IPS DF 4.7 (cell line): ENCODE measurements around the gene SYK.

Experiments used
- DNase-seq: peaks from one replicate; pipeline ENCODE4 v3.0.0-alpha.2; 2013; ENCODE audit warnings: low spot score; ENCODE audit errors: extremely low read depth

Gene SYK

DNA sequence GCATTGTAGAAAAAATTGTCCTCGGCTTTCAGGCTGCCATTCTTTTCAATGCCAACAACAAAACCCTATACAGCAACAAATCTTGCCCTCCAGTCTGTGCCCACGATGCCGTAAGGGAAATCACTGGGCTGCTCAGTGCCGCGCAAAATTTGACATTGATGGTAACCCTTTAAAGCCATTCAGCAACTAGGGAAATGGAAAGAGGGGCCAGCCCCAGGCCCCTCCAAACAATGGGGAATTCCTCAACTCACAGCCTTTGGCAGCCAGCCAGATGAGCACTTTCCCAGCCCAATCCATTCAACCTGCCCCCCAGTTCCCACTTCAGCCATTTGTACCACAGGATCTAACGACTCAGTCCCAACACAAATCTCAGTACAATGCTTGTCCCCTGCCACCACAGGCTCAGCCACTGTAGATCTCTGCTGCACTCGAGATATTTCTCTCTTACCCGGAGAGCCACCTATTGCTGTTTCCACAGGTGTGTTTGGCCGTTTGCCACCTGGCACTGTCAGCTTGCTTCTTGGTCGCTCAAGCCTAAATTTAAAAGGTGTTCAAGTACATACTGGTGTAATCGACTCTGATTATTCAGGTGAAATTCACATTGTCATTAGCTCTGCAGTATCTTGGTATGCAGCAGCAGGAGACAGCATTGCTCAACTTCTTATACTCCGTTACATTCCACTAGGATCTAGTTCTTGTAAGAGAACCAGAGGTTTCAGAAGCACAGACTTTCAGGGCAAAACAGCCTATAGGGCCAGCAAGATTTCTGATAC, 103.3 kb downstream of the SYK start:
- no peak for DNase-seq

DNA sequence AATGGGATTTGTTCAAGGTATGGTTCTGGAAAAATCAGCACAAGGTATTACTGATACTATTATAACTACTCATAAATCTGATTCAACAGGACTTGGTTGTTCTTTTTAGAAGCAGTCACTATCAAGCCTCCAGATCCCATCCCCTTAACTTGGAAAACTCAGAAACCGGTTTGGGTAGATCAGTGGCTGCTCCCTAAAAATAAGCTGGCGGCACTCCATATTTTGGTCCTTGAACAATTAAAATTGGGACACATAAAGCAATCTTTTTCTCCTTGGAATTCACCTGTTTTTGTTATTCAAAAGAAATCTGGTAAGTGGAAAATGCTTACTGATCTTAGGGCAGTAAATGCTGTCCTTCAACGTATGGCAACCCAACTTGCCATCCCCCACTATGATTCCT, 104.2 kb downstream of the SYK start:
- DNase-seq, result no peak

DNA sequence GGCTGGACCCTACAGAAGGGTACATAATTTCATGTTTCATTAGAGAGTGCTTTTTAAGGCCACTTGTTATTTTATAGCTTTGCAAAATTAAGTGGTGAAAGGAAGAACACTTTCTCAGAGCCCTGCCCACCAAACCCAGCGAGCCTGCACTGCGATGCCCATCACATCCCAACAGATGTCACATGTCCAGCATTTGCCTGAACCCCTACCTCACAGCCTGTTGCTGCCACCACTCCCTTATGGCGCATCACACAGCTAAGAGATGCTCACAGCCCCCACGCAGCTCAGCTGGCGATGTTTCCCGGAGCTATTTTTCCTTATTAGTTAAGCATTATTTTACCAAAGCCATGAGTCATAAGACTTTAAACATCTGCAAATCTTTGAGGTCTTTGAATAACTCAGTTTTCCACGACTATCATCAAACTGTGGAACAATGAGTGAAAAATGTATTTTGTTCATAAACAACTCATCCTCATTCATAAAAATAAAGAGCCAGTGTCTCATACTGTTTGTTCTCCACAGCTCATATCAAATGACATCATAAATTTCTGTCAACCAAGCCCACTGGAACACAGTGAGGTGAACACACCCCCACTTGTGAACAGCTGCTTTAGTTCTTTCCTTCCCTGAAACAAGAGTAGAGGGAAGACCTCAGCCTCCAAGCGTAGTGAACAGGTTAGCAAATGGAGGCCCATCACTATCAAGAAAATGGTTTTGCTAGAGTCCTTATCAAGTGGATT, 104.9 kb downstream of the SYK start:
- no peak for DNase-seq

DNA sequence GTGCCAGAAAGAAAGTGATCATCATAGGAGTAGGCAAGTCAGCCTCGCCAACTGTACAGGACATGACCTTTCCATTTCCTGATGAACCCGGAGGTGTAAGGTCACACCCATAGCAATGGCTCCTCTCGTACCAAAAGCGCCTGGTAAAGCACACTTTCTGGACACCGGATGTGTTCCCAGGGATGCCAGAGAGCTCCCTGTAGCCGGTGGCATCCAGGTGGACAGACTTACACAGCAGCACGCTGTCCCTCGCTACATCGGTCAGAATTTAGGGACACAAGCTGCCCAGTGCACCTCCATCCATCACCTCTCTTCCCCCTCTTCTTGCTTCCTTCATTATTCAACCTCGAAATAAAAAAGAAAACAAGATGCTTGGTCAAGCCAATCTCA, 105.4 kb downstream of the SYK start:
- DNase-seq, result no peak

DNA sequence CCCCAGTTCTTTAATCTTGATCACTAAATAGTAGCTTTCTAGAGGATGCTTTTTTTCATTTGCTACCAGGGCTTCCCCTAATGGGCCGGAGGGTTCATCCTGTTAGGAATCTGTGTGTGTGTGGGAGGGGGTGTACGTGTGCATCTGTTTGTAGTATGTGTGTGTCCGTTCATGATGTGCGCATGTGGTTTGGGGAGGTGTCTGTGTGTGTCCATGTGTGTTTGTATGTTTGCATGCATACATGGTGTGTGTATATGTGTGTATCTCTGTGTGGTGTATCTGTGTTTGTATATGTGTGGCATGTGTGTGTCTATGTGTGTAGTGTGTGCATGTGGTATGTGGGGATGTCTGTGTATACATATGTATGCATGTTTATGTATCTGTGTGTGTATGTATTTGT, 106.2 kb downstream of the SYK start:
- no peak for DNase-seq

DNA sequence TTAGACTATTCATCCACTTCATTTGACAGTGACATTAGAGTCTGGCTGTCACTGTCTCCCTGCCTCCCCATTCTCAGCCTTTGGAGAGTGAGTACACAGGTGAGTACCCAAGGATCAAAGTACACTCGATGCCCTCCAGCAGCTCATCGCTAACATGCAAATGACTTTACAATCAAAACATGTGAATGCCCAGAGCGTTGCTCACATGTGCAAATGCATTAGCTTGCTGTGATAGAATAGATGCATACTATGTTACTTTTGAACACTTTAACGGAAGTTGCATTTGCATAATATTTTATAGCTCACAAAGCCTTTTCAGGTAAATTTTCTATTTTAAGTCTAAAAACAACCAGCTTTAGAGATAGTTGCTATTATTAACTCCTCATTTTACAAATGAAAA, 107.6 kb downstream of the SYK start:
- DNase-seq, result no peak

DNA sequence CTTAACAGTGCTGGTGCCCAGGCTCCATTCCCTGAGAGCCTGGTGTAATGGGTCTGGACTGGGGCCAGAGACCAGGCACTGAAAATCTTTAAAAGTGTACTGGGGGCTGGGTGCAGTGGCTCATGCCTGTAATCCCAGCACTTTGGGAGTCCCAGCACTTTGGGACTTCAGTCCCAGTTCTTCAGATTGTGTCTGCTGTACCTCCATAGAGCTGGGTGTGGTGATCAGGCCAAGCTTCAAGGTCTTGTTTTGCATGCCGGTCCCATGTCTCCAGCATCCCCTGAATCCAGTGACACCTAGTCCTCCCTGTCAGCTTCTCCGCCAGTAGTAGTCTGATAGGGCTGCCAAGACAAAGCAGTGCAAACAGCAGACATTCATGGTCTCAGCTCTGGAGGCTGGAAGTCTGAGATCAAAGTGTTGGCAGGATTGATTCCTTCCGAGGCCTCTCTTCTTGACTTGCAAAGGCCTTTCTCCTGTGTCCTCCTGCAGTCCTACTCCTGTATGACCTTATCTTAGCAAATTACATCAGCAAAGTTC, 108.2 kb downstream of the SYK start:
- DNase-seq, result no peak

DNA sequence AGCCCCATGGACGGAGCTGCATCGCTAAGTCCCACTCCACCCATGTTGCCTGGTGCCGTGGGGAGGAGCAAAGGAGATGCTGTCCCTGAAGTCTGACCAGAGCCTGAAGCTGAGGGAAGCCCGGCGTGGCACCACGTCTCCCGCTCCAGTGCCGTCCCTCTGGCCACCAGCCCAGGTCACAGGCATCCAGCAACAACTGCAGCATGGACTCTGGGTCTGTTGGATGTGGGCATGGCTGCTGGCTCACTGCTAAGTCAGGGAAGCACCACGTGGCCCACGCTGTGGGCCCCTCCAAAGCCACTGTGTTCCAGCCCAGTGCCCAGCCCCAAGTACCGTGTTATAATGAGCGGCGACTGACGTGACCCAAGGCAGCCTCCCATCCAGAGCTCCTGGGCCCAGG, 112.6 kb downstream of the SYK start:
- no peak for DNase-seq

DNA sequence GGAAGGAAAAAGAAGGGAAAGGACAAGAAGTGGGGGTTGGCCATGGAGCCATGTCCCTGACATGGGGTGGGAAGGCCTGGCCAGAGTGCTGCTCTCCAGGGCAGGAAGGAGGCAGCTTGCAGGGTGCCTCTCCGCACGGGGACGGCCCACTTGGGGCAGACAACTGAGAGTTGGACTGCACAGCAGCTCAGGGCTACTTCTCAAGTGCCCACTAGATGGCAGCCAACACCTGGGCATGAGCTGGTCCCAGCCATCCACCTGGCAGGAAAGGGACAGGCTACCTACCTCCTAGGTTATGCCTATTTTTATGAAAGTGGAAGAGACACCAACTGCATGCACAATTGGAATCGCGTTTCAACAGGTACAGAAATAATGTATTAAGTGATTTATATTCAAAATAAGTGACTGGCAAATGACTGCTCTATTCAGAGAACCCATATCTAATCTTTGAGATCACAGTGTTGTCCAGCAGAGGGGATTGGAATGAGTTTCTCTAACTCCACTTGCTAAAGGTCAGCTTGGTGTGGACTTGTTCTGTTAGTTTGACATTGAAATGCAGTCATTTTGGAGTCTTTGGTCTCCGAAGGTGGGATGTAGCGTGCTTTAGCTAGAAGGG, 113.4 kb downstream of the SYK start:
- peak; percentile 49 for DNase-seq

DNA sequence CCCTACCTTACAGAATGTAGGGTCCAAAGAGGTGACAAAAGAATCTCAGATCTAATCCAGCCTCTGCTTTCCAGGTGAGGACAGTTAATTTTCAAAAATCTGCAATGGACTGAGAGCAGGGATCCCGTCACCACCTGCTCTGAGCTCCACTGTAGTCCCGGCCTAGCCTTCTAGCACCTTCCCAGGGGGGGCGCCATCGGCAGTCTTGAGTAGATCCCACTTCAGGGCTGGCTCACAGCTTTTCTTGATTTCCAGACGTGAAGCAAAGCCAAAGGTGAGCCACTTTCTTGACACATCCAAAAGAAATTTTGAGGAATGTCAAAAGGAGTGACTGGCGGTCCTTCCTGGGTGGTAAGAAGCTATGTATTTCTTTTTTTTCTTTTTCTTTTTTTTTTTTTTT, 114.1 kb downstream of the SYK start:
- no peak for DNase-seq

DNA sequence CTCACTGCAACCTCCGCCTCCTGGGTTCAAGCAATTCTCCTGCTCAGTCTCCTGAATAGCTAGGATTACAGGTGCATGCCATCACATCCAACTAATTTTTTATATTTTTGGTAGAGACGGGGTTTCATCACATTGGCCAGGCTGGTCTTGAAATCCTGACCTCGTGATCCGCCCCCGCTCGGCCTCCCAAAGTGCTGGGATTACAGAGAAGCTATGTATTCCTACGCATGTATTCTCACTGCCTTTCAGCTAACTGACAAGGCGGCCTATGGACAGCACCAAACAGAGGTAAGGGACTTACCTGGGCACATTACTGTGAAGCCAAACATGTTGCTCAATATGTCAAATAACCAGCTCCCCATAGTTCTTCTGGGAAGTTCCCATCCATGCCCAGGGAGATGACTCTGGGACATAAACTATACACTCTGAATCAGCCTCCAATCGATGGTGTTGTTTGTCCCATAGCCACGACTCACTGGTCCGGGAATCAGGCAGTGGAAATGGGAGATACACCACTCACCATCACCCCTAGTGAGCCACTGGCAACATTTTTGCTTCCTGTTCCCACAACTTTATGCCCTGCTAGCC, 114.6 kb downstream of the SYK start:
- no peak for DNase-seq

DNA sequence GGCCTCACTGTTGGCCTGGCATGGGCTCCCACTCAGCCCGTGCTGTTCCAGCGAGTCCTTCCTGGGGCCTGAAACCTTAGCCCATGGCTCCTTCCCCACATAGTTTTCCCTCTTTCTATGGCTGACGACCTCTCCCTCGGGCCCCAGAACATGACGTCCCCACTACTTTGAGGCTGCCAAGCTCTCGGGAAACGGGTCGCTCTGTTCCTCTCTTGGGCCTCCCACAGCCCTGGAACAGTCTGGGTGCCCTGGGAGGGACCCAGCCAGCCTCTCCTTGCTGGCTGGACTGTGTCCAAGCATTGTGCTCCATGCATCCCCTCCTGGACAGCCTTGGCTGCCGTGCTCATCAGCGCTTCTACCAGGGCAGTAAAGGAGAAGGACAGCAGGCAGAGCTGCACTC, 118.3 kb downstream of the SYK start:
- no peak for DNase-seq

DNA sequence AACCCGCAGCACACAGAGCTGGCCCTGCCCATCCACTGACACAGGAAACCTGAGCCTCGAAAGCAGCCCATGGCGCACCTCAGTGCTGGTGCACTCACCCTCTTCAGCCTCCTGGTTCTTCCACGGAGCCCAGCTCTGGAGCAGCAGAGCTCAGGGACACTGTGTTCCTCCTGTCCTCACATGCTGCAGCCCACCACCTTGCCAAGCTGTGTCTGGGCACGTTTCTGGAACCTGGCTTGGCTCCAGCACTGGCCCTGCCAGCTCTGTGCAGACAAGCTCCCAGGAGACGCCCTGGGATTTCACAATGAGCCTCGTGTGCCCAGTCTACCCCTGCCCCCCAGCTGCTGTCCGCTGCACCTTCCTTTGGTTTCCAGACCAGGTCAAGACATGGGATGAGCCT, 119.5 kb downstream of the SYK start:
- no peak for DNase-seq

DNA sequence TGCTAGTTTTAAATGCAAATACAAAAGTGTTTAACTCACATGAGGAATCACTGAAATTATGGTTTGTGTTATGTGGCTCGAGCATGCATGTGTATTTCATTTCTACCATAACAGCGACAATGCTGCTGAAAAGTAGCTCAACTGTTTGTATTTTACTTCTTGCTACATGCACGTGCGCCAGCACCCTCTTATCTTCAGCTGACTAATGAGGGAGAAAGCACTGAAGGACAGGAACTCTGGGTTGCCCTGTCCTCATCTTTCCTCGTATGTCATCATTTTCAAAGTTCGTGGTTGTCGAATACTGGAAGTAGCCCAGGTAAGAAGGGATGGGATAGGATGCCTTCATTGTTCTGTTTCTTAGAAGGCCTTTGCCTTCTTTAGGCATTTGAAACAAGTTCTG, 120.3 kb downstream of the SYK start:
- no peak for DNase-seq

DNA sequence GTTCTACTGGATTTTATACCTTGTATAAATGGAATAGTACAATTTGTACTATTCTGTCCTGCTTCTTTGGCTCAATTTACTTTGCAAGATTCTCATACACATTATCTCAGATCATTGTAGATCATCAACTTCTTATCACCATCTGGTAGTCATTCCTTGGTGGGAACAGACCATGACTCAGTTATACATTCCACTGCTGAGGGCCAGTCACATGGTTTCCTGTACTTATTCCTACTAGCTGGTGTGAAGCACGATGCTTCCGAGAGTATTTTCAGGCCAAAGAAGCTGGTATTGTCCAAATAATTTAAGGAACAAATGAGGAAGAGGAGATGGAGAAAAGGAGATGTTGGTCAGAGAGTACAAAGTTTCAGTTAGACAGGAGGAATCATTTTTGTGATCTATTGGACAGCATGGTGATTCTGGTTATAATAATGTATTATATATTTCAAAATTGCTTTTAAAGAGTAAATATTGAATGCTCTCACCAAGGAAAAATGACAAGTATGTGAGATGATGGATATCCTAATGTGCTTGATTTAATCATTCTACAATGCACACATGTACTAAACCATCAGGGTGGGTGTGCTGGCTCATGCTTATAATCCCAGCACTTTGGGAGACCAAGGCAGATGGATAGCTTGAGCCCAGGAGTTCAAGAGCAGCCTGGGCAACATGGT, 124.1 kb downstream of the SYK start:
- no peak for DNase-seq

DNA sequence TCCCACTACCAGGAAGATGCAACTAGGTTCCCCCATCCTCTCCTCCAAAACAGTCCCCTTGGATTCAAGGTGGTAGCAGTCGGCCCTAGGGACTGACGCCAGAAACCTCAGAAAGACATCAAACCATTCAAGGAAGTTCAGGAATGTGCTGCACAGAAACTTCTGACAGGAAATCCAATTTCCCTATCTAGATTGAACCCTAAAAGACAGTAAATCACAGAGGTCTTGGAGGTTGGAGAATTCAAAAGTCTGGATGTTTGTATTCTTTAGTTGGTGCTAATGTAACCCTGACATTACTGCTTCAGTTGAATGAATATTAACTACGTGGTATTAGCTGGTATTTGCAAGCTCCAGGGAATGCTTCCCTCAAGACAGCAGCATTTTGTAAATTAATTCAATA, 125.3 kb downstream of the SYK start:
- no peak for DNase-seq

DNA sequence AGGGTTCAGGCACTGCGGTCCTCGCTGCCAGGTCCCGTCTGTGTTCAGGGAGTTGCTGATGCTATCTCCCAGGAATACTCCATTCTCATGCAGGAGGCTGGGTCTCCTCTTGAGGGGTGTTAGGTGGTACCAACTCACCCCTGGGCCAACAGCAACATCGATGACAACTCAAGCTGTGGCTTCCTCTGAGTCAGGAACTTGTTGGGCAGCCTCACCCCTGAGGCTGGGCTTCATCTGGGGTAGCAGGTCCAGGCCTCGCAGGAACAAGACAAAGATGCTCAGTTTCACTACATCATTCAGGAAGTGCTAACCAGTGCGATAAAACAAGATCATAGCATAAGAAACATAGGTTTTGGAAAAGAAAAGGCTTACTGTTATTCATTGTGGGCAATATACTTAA, 125.9 kb downstream of the SYK start:
- DNase-seq, result no peak

DNA sequence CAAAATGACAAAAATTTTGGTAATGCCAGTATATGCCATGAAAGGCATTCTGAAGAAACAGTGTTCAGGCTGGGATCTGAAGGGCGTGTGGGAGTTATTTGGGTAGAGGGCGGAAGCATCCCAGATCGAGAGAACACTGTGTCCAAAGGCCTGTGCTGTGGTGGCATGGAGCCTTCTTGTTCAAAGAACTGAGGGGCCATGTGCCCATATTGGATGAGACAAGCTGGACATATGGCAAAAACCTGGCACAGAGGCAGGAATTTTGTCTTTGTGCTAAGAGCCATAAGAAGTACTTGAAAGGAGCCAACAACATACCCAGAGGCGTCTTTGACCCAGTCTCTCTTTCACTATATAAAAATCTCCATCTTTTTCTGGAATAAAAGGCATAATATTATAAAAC, 128.0 kb downstream of the SYK start:
- DNase-seq, result no peak

DNA sequence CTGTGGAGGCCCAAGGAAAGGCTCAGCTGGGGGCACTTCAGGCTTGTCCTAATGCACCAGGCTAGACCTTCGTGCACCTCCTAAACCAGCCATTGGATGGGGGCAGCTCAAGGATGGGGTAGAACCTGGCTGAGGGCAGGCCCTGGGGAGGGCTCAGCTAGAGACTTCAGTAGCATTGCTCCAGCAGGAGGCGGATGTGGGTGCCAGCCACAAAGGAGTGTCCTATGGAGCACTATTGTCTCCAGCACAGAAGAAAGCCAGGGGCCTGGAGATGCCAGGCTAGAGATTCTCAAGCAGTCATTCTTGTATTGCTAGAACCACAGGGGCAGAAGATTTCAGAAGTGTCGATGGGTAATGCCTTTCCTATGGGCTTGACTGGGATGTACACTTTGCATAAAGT, 131.8 kb downstream of the SYK start:
- no peak for DNase-seq

DNA sequence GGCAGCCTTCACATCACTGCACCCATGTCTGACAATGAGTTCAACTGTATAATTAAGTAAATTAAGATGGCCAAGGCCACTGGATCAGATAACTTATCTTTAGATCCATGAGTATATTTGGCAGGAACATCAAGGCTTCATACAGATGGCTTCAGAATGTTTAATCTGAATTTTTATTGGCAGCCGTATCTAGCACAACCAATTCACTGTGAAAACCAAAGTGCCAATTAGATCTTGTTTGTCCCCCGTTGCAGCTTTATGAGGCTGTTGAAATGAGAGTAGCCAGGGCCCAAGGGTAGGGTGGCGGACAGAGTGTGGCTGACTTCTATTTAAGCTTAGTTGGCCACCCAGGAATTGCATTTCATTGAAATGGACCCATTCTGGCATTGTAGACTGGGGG, 137.7 kb downstream of the SYK start:
- DNase-seq, result no peak

DNA sequence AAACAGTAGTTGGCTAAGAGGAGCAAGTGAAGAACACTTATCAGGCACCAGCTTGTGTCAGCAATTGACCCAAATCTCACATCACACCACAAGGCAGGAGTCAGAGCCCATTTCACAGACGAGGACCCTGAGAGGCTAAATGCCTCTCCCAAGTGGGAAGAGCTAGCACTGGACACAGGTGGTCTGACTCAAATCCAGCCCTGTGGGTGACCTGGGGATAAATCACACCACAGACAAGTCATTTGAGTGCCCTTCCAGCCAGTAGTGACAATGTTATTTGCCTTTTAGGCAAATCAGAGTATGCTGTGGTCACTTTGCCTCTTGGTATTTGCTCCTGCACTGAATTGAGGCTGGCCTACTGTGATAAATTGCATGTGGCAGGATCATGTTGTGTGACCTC, 138.7 kb downstream of the SYK start:
- DNase-seq, result no peak

DNA sequence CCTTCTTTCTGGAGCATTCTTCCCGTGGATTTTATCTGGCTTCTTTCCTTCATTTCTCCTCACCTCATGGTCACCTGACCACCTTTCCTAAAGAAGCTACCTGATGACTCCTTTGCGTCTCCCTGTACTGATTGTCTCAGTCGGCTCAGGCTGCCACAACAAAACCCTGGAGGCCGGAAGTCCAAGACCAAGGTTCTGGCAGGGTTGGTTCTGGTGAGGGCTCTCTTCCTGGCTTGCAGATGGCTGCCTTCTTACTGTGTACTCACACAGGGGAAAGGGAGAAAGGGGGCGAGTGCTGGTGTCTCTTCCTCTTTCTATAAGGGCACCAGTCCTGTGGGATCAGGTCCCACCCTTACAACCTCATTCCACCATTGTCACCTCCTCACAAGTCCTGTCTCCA, 140.0 kb downstream of the SYK start:
- DNase-seq, result no peak
